Suppressor macrophage treated with lipopolysaccharide for 4 hours (primary cell): Measurements from ENCODE around the gene TBC1D17.

Experiments
- DNase-seq: peaks from one replicate; pipeline ENCODE4 v3.0.0-alpha.2; 2020

The TBC1D17 gene

GRCh38 chr19:49895566-49896297 lies 18.2 kb downstream of the TBC1D17 start:
- no peak for DNase-seq

DNA sequence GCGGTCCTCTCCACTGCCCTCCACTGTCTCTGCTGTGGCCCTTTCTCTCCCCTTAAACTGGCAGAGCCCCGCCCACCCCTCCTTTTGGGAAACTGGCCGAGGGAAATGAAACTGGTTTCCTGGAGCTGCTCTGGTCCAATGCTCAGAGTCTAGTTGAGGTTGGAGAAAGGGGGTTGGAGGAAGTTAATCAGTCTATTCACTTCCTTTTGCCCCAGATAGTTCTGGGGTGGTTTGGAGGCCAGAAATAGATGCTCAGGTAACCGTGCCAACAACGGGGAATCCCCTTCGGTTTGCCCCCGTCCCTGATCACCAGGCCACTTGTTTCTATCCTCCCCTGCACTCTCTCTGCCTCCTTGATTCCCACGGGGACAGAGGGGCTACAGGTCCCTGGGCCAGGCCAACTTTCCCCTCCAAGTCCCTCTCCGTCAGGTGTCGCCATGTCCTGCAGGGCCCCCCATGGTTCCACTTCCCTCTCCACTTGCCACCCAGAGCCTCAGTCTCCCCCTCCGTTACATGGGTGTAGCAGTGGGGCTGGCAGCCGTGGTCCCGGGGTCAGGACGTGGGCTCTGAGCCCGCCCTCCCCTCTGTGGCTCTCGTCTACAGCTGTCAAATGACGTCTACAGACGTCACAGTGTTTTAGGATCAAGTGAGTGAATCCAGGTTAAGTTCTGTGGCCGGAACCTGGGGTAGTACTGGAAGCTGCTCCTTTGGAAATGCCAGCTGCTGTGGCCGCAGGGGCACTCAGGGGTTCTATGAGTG lies 19.5 kb downstream of the TBC1D17 start, which contains the start of gene IL4I1:
Gene IL4I1 (minus strand): TSS at position 25 of the 759 bp plus-strand sequence. CDS start 727 bp downstream, outside the sequence.
- DNase-seq, result peak; percentile 96

GRCh38 chr19:49904136-49904535 lies 26.6 kb downstream of the TBC1D17 start:
- DNase-seq, result peak; percentile 88

- no peak for DNase-seq
Measured at GRCh38 chr19:49906879-49907564, 29.5 kb downstream of the TBC1D17 start.

- no peak for DNase-seq
Measured at GRCh38 chr19:49907745-49908446, 30.4 kb downstream of the TBC1D17 start.

DNA sequence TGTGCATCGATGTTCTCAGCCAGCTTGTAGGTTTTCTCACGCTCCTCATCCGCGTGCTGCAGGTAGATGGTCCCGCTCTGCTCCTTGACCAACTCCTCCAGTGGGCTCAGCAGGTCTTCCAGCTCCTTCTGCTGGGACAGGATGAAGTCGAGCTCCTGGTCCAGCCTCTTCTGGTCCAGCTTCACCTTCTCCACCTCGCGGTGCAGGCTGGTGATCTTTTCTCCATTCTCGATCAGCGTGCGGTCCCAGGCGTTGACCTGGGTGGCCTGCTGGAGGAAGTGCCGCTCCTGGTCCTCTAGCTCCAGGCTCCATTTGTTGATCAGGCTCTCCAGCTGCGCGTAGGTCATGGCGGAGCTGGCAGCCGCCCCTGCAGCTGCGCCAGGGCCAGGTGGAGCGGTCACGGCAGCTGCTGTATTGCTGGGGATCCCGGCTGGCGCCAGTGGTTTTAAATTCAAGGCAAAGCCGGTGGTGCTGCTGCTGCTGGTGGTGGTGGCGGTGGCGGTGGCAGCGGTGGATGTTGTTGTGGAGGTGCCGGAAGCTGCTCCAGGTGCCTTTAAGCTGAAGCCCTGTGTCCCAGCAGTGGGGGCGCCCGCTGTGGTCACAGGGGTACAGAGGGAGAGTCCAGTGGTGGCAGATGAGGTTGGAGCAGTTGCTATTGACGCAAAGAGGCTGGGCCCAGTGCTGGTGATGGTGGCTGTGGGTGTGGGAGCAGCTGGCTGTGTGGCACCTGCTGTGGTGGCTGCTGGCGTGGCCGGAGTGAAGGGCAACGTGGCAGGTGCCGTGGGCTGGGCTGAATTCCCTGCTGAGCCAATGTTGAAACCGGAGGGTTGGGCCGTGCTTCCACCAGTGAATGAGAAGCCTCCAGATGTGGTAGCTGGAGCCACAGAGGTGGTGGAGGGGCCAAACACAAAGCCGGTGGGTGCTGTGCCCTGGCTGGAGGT lies 31.2 kb downstream of the TBC1D17 start:
- no peak for DNase-seq

DNA sequence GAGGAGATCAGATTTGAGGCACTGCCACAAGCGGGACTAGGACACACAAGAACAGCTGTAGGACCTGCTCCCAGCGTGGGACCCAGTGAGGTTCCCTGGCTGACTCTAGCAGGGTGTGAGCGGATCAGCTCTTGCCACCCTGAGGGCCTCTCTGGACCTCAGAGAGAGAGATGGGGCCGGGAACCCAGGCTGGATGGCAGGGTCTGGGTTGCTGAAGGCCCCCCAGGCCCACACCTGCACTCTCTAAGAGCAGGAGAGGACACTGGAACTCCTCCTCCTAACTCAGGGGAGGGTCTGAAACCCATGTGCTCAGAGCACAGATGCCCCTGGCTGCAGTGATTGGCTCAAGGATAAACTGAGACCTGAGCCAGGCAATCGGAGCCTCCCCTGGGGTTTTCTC lies 32.7 kb downstream of the TBC1D17 start:
- no peak for DNase-seq

DNA sequence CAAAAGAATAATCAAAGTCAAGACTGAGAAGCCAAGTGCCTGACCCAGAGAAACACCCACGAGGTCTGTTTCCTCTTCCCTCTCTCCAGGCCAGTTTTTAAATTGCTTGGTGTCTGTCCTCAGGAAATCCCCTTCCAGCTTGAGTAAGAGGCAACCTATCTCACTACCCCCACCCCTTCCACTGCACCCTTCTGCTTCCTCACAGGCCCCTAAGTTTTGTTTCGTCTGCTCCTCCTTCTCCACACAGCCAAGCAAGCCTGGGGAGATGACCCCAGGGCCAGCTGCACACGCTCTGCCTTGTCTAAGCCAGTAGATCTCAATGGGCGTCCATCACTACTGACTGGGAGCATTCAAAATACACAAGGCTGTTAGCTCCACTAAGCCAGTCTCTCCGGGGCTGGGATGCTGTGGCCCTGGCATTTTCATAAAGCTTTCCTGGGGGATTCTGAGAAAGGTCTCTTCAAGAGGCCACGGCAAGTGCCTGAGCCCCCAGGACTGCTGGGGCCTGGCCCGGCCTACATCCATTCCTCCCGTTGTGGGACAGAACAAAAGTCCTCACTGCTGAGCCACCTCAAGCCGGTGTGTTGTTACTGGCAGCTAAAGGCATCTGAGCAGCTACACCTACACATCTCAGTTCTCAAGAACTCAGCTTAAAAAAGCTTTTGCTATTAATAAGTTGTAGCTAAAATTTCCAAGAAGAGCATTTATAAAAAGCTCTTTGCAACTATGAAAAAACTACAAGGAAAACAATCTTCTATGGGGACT lies 34.1 kb downstream of the TBC1D17 start:
- peak; percentile 95 for DNase-seq

DNA sequence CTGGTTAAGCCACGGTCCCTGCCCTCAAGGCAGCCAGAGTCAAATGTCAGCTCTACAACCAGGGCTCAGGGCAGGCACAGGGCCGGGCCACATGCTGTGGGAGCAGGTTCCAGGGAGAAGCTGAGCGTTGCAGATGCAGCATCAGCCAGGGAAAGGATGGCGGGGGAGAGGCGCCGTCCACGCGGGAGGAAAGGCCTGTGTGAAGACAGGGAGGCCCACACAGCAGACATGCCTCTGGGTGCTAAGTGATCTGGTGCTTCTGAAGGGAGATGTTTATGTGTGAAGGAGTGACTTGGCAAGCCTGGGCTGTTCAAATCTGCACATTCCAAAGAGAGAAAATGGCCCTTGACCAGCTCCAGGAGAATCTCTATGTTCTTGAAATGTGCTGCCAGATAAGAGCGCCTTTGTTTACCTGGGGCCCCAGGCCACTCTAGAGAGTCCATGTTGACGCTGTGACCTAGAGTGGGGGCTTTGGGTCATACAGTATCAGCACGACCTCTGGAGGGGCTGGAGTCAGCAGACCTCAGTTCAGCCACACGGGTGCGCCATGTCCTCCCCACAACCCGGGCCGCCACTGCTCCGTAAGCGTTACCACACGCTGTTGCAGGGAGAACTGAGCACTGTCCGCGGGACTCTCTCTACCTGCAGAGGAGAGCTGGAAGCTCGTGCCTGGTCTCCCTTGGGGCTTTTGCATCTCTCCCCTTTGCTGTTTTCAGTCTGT lies 35.6 kb downstream of the TBC1D17 start:
- DNase-seq, result no peak

DNA sequence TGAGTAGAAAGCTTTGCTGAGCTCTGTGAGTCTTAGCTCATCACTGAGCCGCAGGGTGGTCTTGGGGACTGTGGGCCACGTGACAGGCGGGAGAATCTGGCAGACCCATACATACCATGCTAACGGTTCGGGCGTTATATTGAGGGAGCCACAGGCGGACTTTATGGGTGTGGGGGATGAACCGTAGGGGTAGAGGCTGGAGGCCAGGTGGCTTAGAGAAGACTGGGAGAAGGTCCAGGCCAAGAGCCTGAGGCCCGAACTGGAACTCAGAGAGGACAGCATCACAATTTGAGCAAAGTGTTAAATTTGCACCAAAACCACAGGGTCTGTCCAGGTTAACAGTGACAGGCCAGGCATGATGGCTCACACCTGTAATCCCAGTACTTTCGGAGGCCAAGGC lies 36.2 kb downstream of the TBC1D17 start:
- DNase-seq, result no peak

GRCh38 chr19:49915271-49915670 lies 37.8 kb downstream of the TBC1D17 start:
- DNase-seq, result no peak

DNA sequence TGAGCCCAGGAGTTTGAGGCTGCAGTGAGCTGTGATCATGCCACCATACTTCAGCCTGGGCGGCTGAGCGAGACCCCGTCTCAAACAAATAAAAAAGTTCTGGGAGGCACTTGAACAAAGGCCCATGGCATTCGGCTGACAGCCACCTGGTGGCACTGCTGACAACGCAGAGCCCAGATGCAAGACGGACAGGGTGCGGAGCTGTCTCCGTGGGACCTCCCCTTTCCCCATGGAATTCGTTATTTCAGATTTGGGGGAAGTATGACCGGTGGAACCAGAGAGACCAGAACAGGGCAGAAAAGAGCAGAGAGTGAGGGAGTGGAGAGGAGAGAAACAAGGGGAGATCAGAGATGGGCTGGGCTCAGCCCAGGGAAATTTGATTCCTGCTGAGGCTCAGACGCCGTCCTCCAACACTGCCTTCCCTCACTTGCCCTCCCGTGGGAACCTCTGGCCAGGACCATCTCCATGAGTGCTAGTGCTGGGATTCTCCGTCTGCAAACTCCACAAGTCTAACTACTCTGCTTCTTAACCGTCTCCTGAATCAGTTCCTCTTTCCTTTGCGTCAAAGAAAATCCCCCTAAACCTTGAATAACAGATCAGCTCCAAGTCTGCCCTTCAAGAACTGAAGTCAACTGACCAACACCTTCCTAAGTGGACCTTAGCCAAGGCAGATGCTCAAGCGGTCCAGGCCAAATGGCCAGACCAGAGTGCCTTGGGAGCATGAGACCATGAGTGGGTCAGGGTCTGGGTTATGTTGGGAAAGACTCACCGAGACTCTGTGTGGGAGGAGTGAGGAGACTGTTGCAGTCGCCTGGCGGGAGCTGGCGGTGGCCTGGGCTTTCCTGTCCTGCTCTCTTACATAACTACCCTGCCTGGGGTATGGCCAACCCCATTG lies 39.6 kb downstream of the TBC1D17 start:
- DNase-seq, result peak; percentile 88

GRCh38 chr19:49918089-49918488 lies 40.6 kb downstream of the TBC1D17 start:
- no peak for DNase-seq

GRCh38 chr19:49920624-49921363 lies 43.3 kb downstream of the TBC1D17 start:
- DNase-seq, result no peak

- peak; percentile 83 for DNase-seq
Measured at GRCh38 chr19:49921871-49922795, 44.6 kb downstream of the TBC1D17 start.

GRCh38 chr19:49923055-49924003 lies 45.8 kb downstream of the TBC1D17 start:
- DNase-seq, result peak; percentile 82
